Muscle of back (tissue), 11 donors: ENCODE data around the gene TNS1. TPM values are rescaled to one million over a fixed set of nuclear protein-coding genes. Genes with fewer than 3 reads are reported as not detected.

Source experiments
- DNase-seq, 3 donors: peaks; one replicate each; pipeline versions ENCODE4 v3.0.0 to v3.0.0-alpha.2; 2013
- polyA plus RNA-seq, 10 donors: library from polyadenylated mRNA; unstranded; fragments of 120-200 nt; gene quantifications; one replicate each; pipeline ENCODE4 v1.2.1, GENCODE V29; 2013; ENCODE audit not compliant: insufficient read length in 10 of 10

TNS1 gene
- polyA plus RNA-seq, 10 donors = 106 to 124 (median 117) TPM

DNA sequence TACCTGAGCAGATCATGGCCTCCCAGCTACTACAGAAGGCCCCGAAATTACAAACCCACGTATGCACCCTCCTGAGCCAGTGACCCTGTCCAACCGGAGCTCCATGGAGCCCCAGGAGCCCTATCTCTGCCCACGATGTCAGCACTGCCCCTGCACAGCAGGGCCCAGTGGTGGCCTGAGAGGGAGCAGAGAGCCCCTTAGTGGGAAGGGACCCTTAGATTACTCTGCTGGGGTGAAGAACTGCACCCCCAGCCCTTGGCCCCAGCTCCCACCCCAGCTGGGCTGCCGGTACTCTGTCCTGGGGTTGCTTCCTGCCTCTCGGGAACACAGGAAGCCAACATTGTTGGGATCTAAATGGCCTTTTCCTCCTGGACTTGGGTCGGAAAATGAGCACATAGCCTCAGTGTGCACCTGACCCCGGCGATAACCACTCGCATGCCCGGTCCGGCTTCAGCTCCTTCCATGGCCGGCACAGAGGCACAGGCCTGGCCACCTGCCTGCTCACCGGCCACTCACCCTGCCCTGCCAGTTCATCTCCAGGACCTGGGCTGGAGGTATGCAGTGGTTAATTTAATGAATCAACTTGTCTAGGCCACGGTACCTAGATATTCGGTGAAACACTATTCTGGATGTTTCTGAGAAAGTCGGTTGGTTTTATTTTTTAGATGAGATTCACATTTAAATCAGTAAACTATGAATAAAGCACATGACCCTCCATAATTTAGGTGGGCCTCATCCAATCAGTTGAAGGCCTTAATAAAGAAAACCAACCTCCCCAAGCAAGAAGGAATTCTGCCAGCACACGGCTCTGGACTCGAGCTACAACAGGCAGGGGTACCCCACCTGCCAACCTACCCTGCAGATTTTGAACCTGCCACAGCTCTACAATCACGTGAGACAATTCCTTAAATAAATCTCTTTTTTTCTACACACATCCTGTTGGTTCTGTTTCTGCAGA lies 19.2 kb downstream of the TNS1 start:
- DNase-seq = no peak

DNA sequence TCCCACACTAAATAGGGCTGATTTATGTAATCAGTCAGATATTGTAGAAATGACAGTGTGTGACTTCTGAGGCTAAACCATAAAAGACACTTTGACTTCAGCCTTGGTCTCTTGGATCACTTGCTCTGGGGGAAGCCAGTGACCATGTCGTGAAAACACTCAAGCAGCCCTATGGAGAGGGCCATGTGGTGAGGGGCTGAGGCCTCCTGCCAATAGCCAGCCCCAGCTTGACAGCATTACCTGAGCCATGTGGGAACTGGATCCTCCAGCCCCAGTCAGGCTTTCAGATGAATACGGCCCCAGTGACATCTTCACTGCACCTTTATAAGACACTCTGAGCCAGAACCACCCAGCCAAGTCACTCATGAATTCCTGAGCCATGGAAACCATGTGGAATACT lies 20.8 kb downstream of the TNS1 start:
- no peak for DNase-seq

GRCh38 chr2:217981084-217981730 lies 21.6 kb downstream of the TNS1 start:
- DNase-seq = peak in 1 of 3 donors; percentile 54

DNA sequence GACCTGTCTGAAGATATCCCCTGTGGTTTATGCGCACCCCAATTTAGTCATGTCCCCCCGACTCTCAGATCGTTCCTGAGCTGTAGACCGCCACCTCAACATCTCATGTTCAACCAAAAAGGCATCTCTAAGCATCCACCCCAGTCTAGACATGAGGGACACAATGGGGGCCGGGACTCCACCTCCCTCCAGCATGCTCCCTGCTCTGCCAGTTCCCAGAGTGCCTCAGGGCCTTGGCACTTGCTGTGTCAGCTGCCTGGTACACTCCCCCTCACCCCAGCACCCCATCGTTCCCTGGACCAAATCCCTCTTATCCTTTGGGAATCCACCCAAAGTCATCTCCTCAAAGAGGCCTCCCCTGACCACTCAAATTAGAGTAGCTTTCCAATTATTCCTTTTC lies 22.2 kb downstream of the TNS1 start:
- DNase-seq = no peak

GRCh38 chr2:217980036-217980435 lies 22.8 kb downstream of the TNS1 start:
- no peak for DNase-seq

DNA sequence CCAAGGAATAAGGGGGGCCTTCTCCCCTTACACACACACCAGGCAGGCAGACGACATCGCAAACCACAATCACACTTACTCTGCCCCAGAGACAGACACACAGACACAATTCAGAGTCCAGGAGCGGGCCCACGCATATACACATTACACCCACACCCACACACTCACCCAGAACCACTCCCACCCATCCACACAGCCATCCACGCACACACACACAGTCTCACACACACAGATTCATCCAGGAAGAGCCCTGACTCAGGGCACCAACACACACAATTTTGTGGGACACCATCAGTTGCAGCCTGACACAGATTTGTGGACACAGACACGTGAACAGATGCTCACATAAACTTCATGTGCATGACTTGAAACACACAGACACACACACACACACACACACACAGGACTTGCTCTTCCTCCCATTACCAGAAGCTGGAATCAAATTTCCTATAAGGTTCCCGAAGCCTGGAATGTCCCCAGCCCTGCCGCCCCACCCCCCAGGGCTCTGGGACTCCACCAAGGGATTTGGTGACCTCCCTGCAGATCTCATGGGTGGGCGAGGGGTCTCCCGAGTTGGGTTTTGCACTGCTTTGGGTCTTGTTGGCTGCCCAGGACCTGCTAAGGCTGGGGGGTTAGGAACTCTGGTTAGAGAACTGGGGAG lies 23.5 kb downstream of the TNS1 start:
- peak in 1 of 3 donors; percentile 75 for DNase-seq

GRCh38 chr2:217978536-217979150 lies 24.2 kb downstream of the TNS1 start:
- peak in 1 of 3 donors; percentile 85 for DNase-seq

DNA sequence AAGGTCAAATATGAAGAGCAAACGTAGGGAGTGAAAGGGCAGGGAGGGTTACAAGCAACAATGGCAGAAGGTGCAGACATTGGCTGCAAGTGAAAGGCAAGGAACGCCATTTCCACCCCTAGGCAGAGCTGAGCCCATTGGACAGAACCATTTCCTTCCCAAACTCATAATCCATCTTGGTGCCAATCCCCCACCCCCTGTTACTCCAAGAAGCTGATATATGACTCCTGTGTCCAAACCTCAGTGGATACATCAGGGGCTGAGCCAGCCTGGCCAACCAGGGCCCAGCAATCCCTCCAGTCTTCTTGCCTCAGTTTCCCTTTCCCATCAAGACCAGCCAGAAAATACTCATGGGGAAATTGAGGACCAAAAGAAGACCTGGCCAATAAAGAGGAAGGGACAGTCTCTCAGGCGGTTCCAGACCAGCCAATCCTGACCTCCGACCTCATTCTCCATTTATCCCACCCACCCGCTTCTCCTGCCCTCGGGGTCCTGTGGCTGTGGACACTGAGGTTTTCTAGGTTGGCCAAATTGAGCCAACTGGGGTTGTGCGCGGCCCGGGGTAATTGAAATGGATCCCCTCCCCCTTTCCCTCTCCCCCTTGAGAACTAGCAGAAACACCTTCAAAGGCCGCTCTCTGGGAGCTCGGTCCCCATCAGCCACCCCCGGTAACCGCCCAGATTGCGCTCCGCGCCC lies 24.8 kb downstream of the TNS1 start:
- DNase-seq = no peak

DNA sequence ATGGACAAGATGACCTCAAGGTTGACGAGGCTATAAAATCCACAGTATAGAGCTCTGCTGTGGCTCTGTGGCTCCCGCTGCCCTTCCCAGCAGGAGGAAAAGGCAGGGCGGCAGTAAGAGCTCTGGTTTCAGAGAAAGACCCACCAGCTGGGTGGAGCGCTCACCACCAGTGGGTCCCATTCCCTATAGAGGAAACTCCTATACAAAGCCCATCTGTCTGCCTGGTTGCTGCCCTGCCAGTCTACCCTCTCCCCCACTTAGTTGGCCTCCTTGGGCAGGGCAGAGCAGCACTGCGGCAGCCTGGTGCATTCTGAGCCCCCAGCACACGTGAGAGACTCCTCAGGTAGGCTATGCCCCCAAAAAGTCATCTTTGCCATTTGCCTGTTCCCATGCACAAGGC lies 26.5 kb downstream of the TNS1 start:
- DNase-seq = no peak

- no peak for DNase-seq
These were observed 27.2 kb downstream of the TNS1 start for GRCh38 chr2:217975626-217976025.

DNA sequence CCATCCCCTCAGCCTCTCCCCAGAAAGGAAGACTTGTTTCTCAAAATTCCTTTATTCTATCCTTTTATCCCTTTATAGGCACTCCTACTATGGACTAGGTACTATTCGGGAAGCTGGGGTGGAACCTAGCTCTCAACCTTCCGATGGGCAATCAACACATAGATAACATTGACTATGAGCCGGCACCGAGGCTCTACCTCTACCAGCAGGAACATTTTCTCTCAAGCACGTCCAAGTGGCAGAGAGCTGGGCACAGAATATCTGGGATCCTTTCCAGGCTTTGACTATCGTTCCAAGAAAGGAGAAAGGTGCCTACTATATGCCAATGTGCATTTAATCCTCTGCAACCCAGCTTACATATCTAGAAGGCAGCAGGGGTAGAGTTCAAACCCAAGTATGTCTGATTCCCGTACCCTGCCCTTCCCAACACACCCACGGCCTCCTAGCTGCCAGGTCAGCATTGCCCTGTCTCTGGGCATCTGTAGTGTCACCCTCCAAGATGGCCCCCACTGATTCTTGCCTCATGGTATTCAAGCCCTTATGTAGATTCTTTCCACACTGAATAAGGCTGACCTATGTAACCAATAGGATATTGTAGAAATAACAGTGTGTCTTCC lies 28.3 kb downstream of the TNS1 start:
- DNase-seq = no peak

- no peak for DNase-seq
These were observed 29.6 kb downstream of the TNS1 start for GRCh38 chr2:217973008-217973787.

DNA sequence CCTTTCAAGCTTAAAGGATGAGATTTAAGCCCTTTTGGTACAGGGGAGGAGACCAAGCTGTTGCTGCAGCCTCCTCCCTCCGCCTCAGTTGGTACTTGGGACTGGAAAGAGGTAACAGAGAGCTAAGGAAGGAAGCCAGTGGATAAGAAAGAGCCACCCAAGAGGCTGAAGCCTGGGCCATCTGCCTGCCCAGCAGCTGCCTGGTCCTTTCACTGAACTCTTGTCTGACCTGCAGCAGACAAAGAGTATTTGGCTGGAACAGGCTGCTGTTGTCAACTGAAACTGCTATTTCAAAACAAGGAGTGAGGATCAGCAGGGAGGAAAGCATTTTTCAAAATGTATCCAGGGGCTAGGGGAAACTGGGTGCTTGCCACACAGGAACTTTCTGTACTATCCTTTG lies 30.3 kb downstream of the TNS1 start:
- peak in 1 of 3 donors; percentile 64 for DNase-seq

DNA sequence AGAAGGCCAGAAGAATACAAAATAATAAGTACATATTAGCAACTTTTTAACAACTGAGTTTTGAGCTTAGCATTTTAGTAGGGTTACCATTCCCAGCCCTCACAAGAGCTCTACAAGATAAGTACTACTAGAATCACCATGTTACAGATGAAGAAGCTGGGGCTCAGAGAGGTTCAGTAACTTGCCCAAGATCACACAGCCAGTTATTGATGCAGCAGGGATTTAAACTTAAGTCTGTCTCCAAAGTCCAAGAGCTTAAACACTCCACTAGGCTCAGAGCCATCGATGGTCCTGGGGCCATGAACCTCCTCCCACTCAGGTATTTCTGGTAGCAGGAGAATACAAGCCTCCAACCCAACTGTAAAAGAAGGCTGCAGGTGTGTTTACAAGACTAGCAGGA lies 30.8 kb downstream of the TNS1 start:
- DNase-seq = no peak

GRCh38 chr2:217971166-217971565 lies 31.6 kb downstream of the TNS1 start:
- no peak for DNase-seq

- no peak for DNase-seq
These were observed 32.6 kb downstream of the TNS1 start for GRCh38 chr2:217970206-217970605.

GRCh38 chr2:217969588-217969987 lies 33.2 kb downstream of the TNS1 start:
- no peak for DNase-seq

- DNase-seq = no peak
These were observed 34.8 kb downstream of the TNS1 start for GRCh38 chr2:217968023-217968422.

DNA sequence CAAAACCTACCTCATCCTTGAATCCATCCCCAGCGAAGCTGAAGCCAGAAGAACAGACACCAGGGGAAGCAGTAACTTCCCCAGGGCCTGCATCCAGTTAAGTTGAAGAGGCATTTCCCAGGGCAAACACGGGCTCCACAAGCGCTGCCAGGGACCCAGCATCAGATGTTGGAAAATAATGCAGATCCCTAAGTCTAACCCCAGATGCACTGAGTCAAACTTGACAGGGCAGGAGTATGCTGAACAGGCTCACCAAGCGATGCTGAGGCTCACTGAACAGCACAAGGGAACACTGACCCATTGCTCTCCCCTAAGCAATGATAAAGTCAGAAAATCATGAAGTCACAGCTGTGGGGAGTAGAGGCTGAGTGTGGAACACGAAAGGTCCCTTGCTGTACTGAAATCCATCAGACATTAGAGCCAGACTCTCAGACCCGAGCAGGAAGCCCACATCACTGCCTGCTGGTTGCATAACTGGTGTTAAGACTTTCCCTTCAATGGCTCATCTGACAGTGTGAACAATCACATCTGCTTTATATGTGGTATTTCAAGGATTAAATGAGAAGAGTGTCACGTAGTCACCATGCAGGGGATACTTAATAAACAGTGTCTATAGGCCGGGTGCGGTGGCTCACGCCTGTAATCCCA lies 36.2 kb downstream of the TNS1 start:
- DNase-seq = no peak
